Muscle layer of colon (tissue), 2 donors: ENCODE data around the gene PRDM16.

ENCODE experiments used
- H3K27ac ChIP-seq: one replicate; pipeline ENCODE4 v1.7.0; 2013; ENCODE audit warnings: low read depth, mild to moderate bottlenecking, low read length, moderate library complexity
- H3K27me3 ChIP-seq, 2 donors: one replicate each; pipeline ENCODE4 v1.7.0; 2013; ENCODE audit warnings: low read length in 2 of 2, mild to moderate bottlenecking in 2 of 2; ENCODE audit not compliant: insufficient read depth in 2 of 2, control insufficient read depth in 1 of 2
- H3K36me3 ChIP-seq: one replicate; pipeline ENCODE4 v1.7.0; 2013; ENCODE audit warnings: mild to moderate bottlenecking, low read length; ENCODE audit not compliant: insufficient read depth
- H3K4me1 ChIP-seq: one replicate; pipeline ENCODE4 v1.7.0; 2013; ENCODE audit warnings: mild to moderate bottlenecking, low read length; ENCODE audit not compliant: insufficient read depth
- H3K4me3 ChIP-seq, 2 donors: one replicate each; pipeline ENCODE4 v1.7.0; 2013; ENCODE audit warnings: low read length in 2 of 2, low read depth in 1 of 2, mild to moderate bottlenecking in 1 of 2, moderate library complexity in 1 of 2
- H3K9ac ChIP-seq: one replicate; pipeline ENCODE4 v1.7.0; 2013; ENCODE audit warnings: low read length
- H3K9me3 ChIP-seq: one replicate; pipeline ENCODE4 v1.7.0; 2013; ENCODE audit warnings: mild to moderate bottlenecking, low read length
- donor health status: abdominal sarcoma.
- donor health status: Adenocarcinoma of cecum.

The PRDM16 gene

DNA sequence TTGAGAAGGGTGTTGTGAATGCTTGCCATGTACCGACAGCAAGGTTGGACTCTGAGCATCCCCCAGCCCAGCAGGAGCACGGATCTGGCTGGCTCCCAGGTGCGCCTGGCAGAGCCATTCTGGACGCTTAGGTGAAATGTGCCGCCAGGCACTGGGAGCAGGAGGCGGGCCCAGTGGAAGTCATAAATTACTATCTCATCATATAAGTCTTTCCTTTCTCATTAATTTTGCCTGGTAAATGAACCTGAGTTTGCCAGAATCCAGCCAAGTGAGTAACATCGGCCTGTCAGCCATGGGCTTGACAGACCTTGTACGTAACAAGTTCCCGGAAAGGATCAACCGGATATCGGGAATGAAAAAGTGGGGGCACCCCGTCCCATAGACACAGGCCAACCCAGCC, 206.0 kb downstream of the PRDM16 start:
- Histone ChIP-seq H3K9ac (no peak overlapping the region), H3K9me3 (no peaks in the 10 kb centered on the region), H3K36me3 (no peaks in the 10 kb centered on the region), H3K4me1 (no peaks in the 10 kb centered on the region), H3K27me3 (peaks cover 0 to 10% of the 10 kb centered on the region in 2 donors), H3K4me3 (no peak overlapping the region), H3K27ac (no peak overlapping the region)

DNA sequence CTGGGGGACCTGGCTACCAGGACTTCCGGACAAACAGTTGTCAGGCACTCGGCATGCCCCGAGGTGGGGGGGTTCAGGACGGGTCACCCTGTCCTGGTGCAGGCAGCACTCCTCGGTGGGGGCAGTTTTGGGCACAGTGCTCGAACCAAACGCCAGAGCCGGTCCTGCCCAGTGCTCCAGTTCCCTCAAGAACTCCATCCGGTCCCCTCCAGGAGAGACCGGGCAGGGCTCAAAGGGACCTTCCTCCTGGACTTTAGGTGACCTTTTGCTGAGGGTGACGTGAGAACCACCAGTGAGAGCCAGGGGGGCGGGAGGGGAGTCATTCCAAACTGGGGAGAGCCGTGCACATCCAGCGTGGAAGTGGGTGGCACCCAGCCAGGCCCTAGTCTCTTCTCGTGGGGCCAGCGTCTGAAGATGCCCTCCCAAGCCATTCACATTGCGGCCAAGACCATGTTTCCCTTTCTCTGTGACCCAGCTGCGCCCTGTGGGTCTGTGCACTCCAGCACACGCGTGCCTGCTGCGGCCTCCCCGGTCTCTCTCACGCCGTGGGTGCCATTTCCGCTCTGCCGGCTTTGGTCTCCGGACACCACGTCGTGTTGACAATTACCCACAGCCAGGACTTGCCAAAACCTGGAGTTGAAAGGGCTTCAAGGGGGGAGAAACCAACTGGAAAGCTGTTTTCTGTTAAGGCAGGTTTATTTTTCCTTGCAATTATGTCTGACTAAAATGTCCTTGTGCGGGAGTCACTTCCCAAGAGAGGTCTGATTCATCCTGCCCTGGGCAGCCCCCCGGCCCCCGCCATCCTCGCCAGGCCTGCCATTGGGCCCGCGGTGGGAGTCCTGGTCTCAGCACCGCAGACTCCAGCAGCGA, 206.7 kb downstream of the PRDM16 start:
- Histone ChIP-seq H3K27me3 (peaks cover 0 to 10% of the 10 kb centered on the region in 2 donors), H3K27ac (no peak overlapping the region), H3K36me3 (no peaks in the 10 kb centered on the region), H3K9me3 (no peaks in the 10 kb centered on the region), H3K4me1 (no peaks in the 10 kb centered on the region), H3K4me3 (no peak overlapping the region), H3K9ac (no peak overlapping the region)

DNA sequence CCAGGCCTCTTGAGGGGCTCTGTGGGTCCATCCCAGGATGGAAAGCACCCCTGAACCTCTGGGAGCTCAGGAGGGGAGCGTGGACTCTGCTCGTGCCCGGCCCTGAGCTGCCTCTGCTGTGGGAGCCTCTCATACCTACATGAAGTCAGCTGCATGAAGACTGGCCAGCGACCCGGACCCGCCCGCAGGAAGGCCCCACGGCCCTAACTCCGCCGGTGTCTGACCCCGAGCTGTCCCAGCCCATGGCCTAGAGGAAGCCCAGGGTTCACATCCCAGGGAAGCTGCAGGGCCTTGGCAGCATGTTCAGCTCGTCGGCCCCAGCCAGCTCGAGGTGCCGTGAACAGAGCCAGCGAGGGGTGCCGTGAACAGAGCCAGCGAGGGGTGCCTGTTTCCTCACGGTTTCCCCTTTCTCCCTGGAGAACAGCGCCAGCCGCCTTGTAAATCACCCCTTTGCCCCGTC, 207.4 kb downstream of the PRDM16 start:
- no peak overlapping the region for H3K9ac ChIP-seq
- no peaks in the 10 kb centered on the region for H3K9me3 ChIP-seq
- H3K4me1 ChIP-seq, result no peaks in the 10 kb centered on the region
- H3K36me3 ChIP-seq, result no peaks in the 10 kb centered on the region
- H3K4me3 ChIP-seq, result no peak overlapping the region
- no peak overlapping the region for H3K27ac ChIP-seq
- peaks cover 0 to 13% of the 10 kb centered on the region in 2 donors for H3K27me3 ChIP-seq

DNA sequence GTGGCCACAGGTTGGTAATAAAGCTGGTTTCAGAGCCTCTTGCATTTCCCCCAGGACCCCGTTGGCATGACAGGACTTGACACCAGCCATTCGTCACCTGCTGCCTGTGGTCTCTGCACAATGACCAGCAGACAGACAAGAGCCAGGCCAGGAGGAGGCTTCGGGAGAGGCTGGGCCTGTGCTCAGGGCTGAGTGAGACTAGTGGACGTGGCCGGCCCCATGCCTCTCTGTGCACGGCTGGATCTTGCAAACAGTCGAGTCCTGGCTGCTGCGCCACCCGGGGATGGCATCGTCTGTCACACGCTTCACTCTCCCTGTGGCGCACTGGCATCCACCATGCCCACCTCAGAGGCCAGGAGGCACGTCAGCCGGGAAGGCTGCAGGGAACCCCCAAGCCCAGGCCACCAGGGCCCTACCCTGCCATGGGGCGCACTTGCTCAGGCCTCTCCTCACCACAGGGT, 208.0 kb downstream of the PRDM16 start:
- Histone ChIP-seq H3K9ac (no peak overlapping the region), H3K9me3 (no peaks in the 10 kb centered on the region), H3K27me3 (peaks cover 0 to 6% of the 10 kb centered on the region in 2 donors), H3K4me3 (no peak overlapping the region), H3K4me1 (no peaks in the 10 kb centered on the region), H3K36me3 (no peaks in the 10 kb centered on the region), H3K27ac (no peak overlapping the region)

DNA sequence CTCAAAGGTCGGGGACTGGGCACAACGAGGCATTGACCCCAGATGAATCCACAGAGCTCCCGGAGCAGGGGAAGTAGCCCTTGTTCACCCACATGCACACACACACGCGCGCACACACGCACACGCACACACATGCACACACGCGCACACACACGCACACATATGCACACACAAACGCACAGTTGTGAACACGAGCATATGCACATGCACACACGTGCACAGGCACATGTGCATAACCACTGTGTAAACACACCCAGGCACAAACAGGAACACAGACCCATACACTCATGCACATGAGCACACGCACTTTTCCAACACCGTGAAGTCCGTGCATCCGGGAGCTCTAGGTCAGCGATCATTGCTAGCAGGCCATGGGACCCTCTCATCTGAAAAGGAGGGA, 208.6 kb downstream of the PRDM16 start:
- Histone ChIP-seq H3K9me3 (no peaks in the 10 kb centered on the region), H3K4me3 (no peak overlapping the region), H3K4me1 (no peaks in the 10 kb centered on the region), H3K36me3 (no peaks in the 10 kb centered on the region), H3K9ac (no peak overlapping the region), H3K27me3 (peaks cover 0 to 4% of the 10 kb centered on the region in 2 donors), H3K27ac (no peak overlapping the region)

DNA sequence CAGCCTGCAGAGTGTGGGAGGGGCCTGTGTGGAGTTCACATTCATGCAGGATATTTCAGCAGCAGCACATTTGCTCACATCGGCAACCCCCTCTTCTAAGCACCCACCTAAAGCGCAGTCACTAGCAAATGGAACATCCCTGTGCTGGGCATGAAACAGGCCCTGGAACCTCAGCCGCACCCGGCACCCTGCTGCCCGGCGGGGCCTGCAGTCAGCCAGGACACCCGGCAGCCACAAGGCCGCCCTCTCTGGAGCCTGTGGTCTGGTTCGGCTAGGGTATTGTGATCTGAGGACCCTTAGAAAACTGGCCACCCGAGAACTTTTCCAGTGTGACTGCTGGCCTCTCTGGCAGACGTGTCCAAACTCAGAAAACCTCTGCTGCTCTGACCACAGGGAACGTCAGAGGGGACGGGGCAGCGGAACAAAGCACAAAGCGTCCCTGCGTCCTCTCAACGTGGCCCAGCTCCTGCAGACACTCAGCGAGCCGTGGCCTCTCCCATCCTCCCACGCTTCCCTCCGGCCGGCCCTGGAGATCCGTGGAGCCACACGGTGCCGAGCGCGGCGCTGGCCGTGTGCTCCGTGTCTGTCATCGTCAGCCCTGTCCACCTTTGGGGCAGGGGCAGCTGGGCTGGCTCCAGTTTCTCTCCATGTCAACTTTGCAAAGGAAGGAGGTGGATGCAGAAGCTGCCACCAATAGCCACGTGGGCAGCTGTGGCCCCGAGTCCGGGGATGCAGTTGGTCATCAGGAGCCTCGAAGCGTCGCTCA, 209.6 kb downstream of the PRDM16 start:
- Histone ChIP-seq H3K4me1 (no peaks in the 10 kb centered on the region), H3K9ac (no peak overlapping the region), H3K36me3 (no peaks in the 10 kb centered on the region), H3K27ac (no peak overlapping the region), H3K27me3 (peaks cover 0 to 11% of the 10 kb centered on the region in 2 donors), H3K4me3 (no peak overlapping the region), H3K9me3 (no peaks in the 10 kb centered on the region)

DNA sequence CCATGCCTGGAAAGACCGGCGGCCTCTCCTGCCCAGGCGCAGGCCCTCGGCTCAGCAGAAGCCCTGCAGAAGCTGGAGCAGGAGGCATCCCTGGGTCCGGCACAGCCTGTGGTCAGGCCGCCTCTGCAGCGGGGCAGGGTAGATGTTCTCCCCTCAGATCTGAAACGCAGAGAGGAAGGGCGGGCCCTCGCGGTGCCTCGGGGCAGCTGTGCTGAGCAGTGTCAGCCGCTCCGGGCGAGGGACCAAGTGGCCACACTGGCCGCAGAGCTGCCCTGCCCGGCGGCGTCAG, 210.1 kb downstream of the PRDM16 start:
- H3K4me1 ChIP-seq, result no peaks in the 10 kb centered on the region
- no peaks in the 10 kb centered on the region for H3K9me3 ChIP-seq
- peaks cover 0 to 16% of the 10 kb centered on the region in 2 donors for H3K27me3 ChIP-seq
- no peak overlapping the region for H3K27ac ChIP-seq
- no peak overlapping the region for H3K9ac ChIP-seq
- no peak overlapping the region for H3K4me3 ChIP-seq
- H3K36me3 ChIP-seq, result no peaks in the 10 kb centered on the region

DNA sequence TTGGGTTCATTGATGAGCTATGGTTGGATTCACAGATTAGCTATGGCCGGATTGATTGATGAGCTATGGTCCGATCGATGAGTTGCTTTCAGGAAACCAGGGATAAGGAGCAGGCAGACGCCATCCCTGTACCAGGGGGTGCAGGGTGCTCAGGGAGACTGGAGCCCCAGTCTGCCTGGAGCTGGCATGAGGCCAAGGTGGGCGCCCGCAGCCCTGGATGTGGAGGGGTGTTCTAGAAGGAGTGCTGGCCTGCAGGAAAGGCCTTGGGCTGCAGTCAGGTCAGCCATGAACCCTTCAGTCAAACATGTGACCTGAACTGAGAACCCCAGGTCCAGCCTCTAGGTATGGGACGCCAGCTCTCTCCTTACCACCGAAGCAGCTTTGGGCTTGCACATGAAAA, 212.7 kb downstream of the PRDM16 start:
- Histone ChIP-seq H3K27me3 (peaks cover 0 to 26% of the 10 kb centered on the region in 2 donors), H3K9ac (no peak overlapping the region), H3K9me3 (no peaks in the 10 kb centered on the region), H3K27ac (no peak overlapping the region), H3K4me3 (no peak overlapping the region), H3K36me3 (no peaks in the 10 kb centered on the region), H3K4me1 (no peaks in the 10 kb centered on the region)

DNA sequence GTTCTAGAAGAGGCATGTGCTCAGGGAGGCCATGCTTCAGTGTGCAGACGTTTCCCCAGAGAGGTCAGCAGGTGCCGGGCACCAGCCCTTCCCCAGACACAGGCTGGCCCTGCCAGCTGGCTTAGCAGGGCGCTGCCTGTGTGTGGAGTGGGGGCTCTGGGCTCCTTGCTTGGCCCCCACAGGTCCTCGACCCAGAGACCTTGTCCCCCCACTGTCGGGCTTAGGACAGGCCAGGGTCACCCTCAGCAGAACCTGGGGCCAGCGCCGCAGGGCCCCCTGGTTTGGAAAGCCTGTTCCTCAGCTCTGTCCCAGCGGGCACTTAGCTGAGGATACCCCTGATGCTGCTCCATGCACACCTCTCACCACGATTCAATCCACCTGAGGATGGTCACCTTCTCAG, 213.2 kb downstream of the PRDM16 start:
- Histone ChIP-seq H3K4me3 (no peak overlapping the region), H3K9me3 (no peaks in the 10 kb centered on the region), H3K36me3 (no peaks in the 10 kb centered on the region), H3K27ac (no peak overlapping the region), H3K9ac (no peak overlapping the region), H3K27me3 (peaks cover 0 to 26% of the 10 kb centered on the region in 2 donors), H3K4me1 (no peaks in the 10 kb centered on the region)

DNA sequence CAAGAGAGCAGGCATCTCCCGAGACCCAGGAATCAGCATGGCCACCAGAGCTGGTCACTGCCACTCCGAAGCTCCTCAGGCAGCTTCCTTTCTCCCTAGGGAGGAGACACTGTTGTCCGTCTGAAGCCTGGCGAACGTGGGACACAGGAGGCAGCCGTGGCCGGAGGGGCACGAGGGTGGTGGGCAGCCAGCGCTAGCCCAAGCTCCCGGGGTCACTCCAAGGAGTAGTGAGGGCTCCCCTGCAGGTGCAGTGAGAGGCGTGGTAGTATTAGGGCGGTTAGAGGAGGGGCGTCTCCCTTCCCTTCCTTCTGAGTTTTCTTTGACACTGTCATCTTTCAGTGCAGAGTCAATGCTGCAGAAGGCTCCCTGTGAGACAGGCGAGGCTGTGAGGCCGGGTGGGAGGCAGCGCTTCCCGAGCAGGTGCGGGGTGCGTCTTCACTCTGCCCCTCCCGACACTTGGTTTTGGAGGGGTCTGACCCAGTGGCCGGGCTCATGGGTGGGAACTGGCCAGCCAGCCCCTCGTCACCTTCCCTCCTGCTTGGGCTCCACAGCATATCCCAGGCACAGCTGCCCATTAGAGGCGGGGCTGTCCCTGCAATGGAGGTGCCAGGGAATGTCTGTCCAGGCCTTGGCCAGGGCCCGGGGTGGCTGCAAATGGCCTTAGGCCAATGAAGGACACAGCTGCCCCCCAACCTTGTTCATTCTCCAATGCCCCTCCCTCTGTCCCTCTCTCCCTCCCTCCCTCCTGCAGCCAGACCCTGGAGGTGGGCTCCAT, 213.8 kb downstream of the PRDM16 start:
- no peak overlapping the region for H3K27ac ChIP-seq
- no peaks in the 10 kb centered on the region for H3K4me1 ChIP-seq
- no peak overlapping the region for H3K4me3 ChIP-seq
- no peaks in the 10 kb centered on the region for H3K36me3 ChIP-seq
- H3K9me3 ChIP-seq, result no peaks in the 10 kb centered on the region
- peaks cover 0 to 26% of the 10 kb centered on the region in 2 donors for H3K27me3 ChIP-seq
- H3K9ac ChIP-seq, result no peak overlapping the region

DNA sequence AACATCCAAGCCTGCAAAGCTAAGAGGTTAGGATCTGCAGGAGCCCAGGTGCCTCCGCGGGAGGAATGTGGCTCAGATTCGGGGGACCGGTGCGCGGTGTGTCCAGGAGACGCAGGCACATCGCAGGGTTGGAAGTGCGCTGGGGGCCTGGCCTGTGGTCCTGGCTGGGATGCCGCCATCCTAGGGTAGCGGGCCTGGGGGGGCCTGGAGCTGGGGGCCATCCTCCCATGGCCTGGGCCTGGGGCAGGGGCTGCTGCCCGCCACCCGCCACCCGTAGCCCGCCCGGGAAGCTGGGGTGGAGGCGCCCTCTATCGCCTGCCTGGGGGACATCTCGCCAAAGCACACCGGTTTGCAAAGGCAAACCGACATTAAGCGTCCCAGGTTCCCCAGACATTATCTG, 214.8 kb downstream of the PRDM16 start:
- H3K36me3 ChIP-seq, result no peaks in the 10 kb centered on the region
- H3K4me3 ChIP-seq, result no peak overlapping the region
- no peak overlapping the region for H3K27ac ChIP-seq
- H3K4me1 ChIP-seq, result no peaks in the 10 kb centered on the region
- peaks cover 0 to 27% of the 10 kb centered on the region in 2 donors for H3K27me3 ChIP-seq
- no peak overlapping the region for H3K9ac ChIP-seq
- no peaks in the 10 kb centered on the region for H3K9me3 ChIP-seq
